ENCODE measurements around the gene PVALEF. TPM values are rescaled to one million over a fixed set of nuclear protein-coding genes. Genes with fewer than 3 reads are reported as not detected.

The PVALEF gene
- total RNA-seq, 1 donor from 2014 or later, result not detected

DNA sequence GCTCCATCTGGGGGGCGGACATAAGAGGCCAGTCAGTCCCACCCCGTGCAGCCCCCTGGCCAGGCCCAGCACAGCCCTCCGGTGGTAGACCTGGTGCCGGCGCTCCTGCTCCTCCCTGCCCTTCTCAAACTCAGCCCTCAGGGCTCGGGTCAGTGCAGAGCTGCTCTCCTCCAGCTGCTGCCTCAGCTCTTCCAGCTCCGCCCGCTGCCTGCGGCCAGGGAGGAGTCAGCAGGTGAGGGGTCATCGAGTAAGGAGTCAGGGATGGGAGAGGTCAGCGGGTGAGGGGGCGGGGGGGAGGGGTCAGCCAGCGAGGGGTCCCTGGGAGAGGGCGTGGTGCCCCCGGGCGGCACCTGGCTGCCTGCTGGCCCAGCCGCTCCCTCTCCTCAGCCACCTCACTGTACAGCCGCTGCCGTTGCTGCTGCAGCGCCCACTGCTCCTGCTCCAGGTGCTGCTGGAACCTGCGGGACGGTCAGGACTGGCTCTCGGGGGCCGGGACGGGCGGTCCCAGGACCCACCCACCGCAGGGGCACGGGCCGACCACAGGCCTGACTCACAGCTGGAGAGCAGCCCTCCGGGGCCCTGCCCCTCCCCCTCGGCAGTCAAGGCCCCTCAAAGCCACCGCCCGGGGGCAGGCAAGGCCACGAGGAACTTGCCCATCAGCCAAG, 27.2 kb downstream of the PVALEF start:
- H3K36me3 ChIP-seq, result peaks cover 0 to under 1% of the 10 kb centered on the region in 2 donors
- no peak for DNase-seq (ENCODE audit: extremely low spot score in 2 of 2)
- H3K9me3 ChIP-seq, result no peaks in the 10 kb centered on the region
- intact Hi-C loops (cut with DNase I), result loop anchor here (10.0 kb wide), 1 partner anchor 188 kb away; no protein-coding TSS in a partner anchor
- H3K27ac ChIP-seq, result no peak overlapping the region
- H3K27me3 ChIP-seq, result no peaks in the 10 kb centered on the region
- no peak overlapping the region for H3K4me3 ChIP-seq
- TF ChIP-seq POLR2AphosphoS5 (IDR thresholded peaks at IDR 0.05; ENCODE audit: insufficient read depth in 1 of 2, low read depth in 1 of 2) (no peak), POLR2A (IDR thresholded peaks at IDR 0.05) (no peak)
- TF ChIP-seq, protein P1, sequence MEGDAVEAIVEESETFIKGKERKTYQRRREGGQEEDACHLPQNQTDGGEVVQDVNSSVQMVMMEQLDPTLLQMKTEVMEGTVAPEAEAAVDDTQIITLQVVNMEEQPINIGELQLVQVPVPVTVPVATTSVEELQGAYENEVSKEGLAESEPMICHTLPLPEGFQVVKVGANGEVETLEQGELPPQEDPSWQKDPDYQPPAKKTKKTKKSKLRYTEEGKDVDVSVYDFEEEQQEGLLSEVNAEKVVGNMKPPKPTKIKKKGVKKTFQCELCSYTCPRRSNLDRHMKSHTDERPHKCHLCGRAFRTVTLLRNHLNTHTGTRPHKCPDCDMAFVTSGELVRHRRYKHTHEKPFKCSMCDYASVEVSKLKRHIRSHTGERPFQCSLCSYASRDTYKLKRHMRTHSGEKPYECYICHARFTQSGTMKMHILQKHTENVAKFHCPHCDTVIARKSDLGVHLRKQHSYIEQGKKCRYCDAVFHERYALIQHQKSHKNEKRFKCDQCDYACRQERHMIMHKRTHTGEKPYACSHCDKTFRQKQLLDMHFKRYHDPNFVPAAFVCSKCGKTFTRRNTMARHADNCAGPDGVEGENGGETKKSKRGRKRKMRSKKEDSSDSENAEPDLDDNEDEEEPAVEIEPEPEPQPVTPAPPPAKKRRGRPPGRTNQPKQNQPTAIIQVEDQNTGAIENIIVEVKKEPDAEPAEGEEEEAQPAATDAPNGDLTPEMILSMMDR (IDR thresholded peaks at IDR 0.05), result no peak
- H3K4me1 ChIP-seq, result no peaks in the 10 kb centered on the region

DNA sequence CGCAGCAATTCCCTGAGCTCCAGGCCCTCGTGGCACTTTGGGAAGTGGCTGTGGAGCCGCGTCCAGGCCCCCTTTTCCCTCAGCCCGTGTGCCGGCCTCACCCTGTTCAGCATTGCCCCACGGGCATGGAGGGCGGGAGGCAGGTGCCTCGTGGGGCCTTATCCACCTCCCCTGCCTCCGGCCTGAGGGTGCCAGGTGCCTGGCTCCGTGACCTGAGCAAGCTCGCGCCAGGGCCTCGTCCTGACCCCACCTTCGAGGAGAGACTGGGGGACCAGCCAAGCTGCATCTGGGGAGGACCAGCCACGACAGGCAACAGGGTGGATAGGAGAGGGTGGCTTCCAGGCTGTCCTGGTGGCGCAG, 27.7 kb downstream of the PVALEF start:
- intact Hi-C loops (cut with DNase I), result loop anchor here (10.0 kb wide), 1 partner anchor 188 kb away; no protein-coding TSS in a partner anchor
- Histone ChIP-seq H3K27me3 (no peaks in the 10 kb centered on the region), H3K36me3 (peaks cover 0 to 4% of the 10 kb centered on the region in 2 donors)

DNA sequence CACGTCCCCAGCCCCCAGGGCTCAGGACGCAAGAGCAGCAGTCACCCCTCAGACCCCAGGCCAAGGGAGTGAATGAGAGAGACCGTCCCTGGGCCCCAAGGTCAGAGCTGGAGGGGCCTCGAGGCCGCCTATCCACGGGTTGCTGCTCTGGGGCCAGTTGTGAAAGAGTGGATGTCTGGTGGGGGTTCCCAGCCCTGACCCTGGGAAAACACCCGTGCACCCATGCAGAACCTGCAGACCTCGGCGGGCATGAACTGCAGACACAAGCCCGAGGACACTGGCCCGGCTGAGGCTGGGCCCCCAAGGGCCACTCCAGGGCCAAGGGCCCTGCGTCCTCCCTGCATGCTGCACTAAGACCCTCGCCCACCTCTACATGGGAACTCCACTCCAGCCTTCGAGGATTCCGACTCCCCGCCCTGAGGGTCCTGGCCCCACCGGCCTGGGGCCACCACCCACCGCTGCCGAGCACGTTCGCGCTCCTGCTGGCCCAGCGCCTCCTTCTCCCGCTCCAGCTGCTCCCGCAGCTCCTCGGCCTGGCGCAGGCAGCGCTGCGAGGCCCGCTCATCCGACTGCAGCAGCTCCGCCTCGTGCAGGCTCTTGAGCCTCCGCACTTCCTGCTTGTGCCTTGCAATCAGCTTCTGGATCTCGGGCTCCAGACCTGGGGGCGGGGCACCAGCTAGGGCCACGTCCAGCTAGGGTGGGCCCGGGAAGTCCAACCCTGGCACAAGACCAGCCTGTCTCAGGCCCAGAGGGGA, 28.3 kb downstream of the PVALEF start:
- no peak for DNase-seq (ENCODE audit: extremely low spot score in 2 of 2)
- H3K27me3 ChIP-seq, result no peaks in the 10 kb centered on the region

More for the DNA sequence above, 27.7 kb downstream of the PVALEF start:
- no peak for DNase-seq (ENCODE audit: extremely low spot score in 2 of 2)
- Histone ChIP-seq H3K4me1 (no peaks in the 10 kb centered on the region), H3K9me3 (no peaks in the 10 kb centered on the region), H3K4me3 (no peak overlapping the region), H3K27ac (no peak overlapping the region)
- TF ChIP-seq, protein P1 (IDR thresholded peaks at IDR 0.05), result no peak
- TF ChIP-seq POLR2A (IDR thresholded peaks at IDR 0.05) (no peak), POLR2AphosphoS5 (IDR thresholded peaks at IDR 0.05; ENCODE audit: insufficient read depth in 1 of 2, low read depth in 1 of 2) (no peak)

DNA sequence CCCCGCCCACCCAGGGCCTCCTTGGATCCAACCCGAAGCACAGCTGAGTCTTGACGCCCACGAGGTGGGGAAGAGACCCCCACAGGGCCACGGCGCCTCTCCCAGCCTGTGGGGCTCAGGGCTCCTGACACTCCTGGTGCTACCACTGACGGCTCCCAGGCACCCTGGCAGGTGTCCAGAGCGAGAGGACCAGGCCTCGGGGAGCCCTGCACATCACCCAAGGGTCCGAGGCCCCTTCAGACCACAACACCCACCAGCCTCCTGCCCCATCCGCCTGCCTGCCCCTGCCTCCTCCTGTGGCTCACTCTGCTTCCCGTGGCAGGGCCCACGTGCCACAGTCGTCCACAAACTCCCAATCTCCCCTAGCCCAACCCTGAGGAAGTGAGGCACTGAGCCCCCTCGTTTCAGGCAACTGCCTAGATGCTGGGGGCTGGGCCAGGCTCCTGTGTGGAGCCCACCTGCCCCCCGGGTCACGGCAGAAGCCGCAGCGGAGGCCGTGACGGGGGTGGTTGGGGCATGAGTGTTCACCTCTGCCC, 29.0 kb downstream of the PVALEF start:
- H3K27me3 ChIP-seq, result no peaks in the 10 kb centered on the region
- no peak overlapping the region for H3K27ac ChIP-seq
- peaks cover 0 to 10% of the 10 kb centered on the region in 2 donors for H3K36me3 ChIP-seq
- no peaks in the 10 kb centered on the region for H3K9me3 ChIP-seq
- intact Hi-C loops (cut with DNase I), result loop anchor here (10.0 kb wide), 1 partner anchor 189 kb away; no protein-coding TSS in a partner anchor
- no peak for TF ChIP-seq POLR2A (IDR thresholded peaks at IDR 0.05)
- TF ChIP-seq, protein P1 (IDR thresholded peaks at IDR 0.05), result no peak
- no peak for TF ChIP-seq POLR2AphosphoS5 (IDR thresholded peaks at IDR 0.05; ENCODE audit: insufficient read depth in 1 of 2, low read depth in 1 of 2)
- no peak for DNase-seq (ENCODE audit: extremely low spot score in 2 of 2)
- H3K4me3 ChIP-seq, result no peak overlapping the region
- H3K4me1 ChIP-seq, result no peaks in the 10 kb centered on the region

More for the DNA sequence above, 28.3 kb downstream of the PVALEF start:
- Histone ChIP-seq H3K36me3 (peaks cover 0 to 8% of the 10 kb centered on the region in 2 donors), H3K4me1 (no peaks in the 10 kb centered on the region), H3K27ac (no peak overlapping the region), H3K9me3 (no peaks in the 10 kb centered on the region), H3K4me3 (no peak overlapping the region)
- TF ChIP-seq POLR2AphosphoS5 (IDR thresholded peaks at IDR 0.05; ENCODE audit: insufficient read depth in 1 of 2, low read depth in 1 of 2), result no peak
- intact Hi-C loops (cut with DNase I), result loop anchor here (10.0 kb wide), 1 partner anchor 189 kb away; no protein-coding TSS in a partner anchor
